SU-DHL-6 (cell line): Measurements from ENCODE around the gene ILDR2.

Experiments
- H2AFZ ChIP-seq: fragments of 200-600 bp; sonication (generic); 2 replicates; pipeline ENCODE4 v1.6.1; 2014; ENCODE audit warnings: low read depth, mild to moderate bottlenecking, moderate library complexity, mixed read lengths, antibody characterized with exemption, low read length; ENCODE audit not compliant: severe bottlenecking
- H3F3A ChIP-seq: fragments of 200-600 bp; shearing (Covaris generic); 2 replicates; pipeline ENCODE4 v1.6.0; 2016; ENCODE audit warnings: antibody characterized with exemption, mild to moderate bottlenecking; ENCODE audit not compliant: insufficient read depth
- H3K27ac ChIP-seq: fragments of 200-600 bp; sonication (generic); 2 replicates; pipeline ENCODE4 v1.5.1; 2016; ENCODE audit warnings: low read depth, mild to moderate bottlenecking, low read length, moderate library complexity, mixed read lengths
- H3K27me3 ChIP-seq: fragments of 200-600 bp; sonication (generic), shearing (Covaris generic); 2 replicates; pipeline ENCODE4 v1.6.0; 2014; ENCODE audit warnings: mild to moderate bottlenecking, low read length
- H3K36me3 ChIP-seq: fragments of 200-600 bp; sonication (generic); 2 replicates; pipeline ENCODE4 v1.6.1; 2014; ENCODE audit warnings: mild to moderate bottlenecking, low read length, mixed read lengths
- H3K4me2 ChIP-seq: fragments of 300-600, 200-600 bp; shearing (Covaris generic), sonication (generic); 2 replicates; pipeline ENCODE4 v1.6.0; 2014; ENCODE audit warnings: low read length, low read depth, mild to moderate bottlenecking; ENCODE audit not compliant: poor library complexity, severe bottlenecking
- H3K4me3 ChIP-seq: fragments of 200-600 bp; sonication (generic); 2 replicates; pipeline ENCODE4 v1.5.1; 2014; ENCODE audit warnings: antibody characterized with exemption, low read length, mild to moderate bottlenecking, mixed read lengths; ENCODE audit not compliant: insufficient read depth, poor library complexity, severe bottlenecking
- H3K79me2 ChIP-seq: fragments of 200-600 bp; sonication (generic); 2 replicates; pipeline ENCODE4 v1.6.1; 2014; ENCODE audit warnings: mild to moderate bottlenecking, low read length, moderate library complexity; ENCODE audit not compliant: insufficient read depth
- H3K9ac ChIP-seq: fragments of 200-600 bp; sonication (generic); 2 replicates; pipeline ENCODE4 v1.7.0; 2014; ENCODE audit warnings: mild to moderate bottlenecking, low read length
- H3K9me2 ChIP-seq: fragments of 200-600 bp; sonication (generic); replicated peaks from 2 replicates; pipeline ENCODE4 v1.6.1; 2014; ENCODE audit warnings: low read length; ENCODE audit not compliant: insufficient read depth
- H3K9me3 ChIP-seq: fragments of 200-600 bp; sonication (generic); 2 replicates; pipeline ENCODE4 v1.6.1; 2014; ENCODE audit warnings: low read length, mixed read lengths; ENCODE audit not compliant: insufficient read depth
- H4K20me1 ChIP-seq: fragments of 200-600 bp; sonication (generic); 2 replicates; pipeline ENCODE4 v1.6.1; 2014; ENCODE audit warnings: low read depth, mild to moderate bottlenecking, antibody characterized with exemption, low read length, moderate library complexity, mixed read lengths
- CTCF ChIP-seq: fragments of 200-600 bp; sonication (generic); IDR thresholded peaks from one replicate; pipeline ENCODE4 v1.5.1; 2017; ENCODE audit warnings: antibody characterized with exemption, mild to moderate bottlenecking, low read length, moderate library complexity; ENCODE audit not compliant: insufficient read depth, poor library complexity, severe bottlenecking
- EZH2phosphoT487 ChIP-seq: fragments of 200-600 bp; sonication (generic), shearing (Covaris generic); conservative IDR thresholded peaks from 2 replicates; pipeline ENCODE4 v1.6.1; 2018; ENCODE audit warnings: mild to moderate bottlenecking, antibody characterized with exemption, low read length, moderate library complexity, mixed read lengths

The ILDR2 gene

GRCh38 chr1:166875734-166876539 lies 99.4 kb downstream of the ILDR2 start, which contains the start of gene TADA1:
Gene TADA1, minus strand, starts transcription at chr1:166876264. Its CDS starts 31 bp downstream, at chr1:166876233.
- TF ChIP-seq CTCF (no peak), EZH2phosphoT487 (no peak)
- H3K27ac ChIP-seq = peak within 1 kb of the TSS; percentile 73
- peak within 1 kb of the TSS; percentile 96 for H2AFZ ChIP-seq

GRCh38 chr1:166875302-166875733 lies 100.0 kb downstream of the ILDR2 start:
- Histone ChIP-seq H3F3A (no peaks in the 10 kb centered on the region), H3K9me3 (no peaks in the 10 kb centered on the region), H3K9ac (peak overlapping the region; percentile 82), H3K4me3 (peak overlapping the region; percentile 72), H3K27ac (peak overlapping the region; percentile 73; the same call in 1 of the 2 replicates), H3K36me3 (no peaks in the 10 kb centered on the region), H4K20me1 (no peaks in the 10 kb centered on the region), H3K27me3 (no peaks in the 10 kb centered on the region), H3K4me2 (peak overlapping the region; percentile 98), H3K79me2 (peaks cover 54% of the 10 kb centered on the region), H3K9me2 (no peaks in the 10 kb centered on the region), H2AFZ (peak overlapping the region; percentile 77)
- TF ChIP-seq EZH2phosphoT487 (no peak), CTCF (no peak)

More at GRCh38 chr1:166875734-166876539, 99.4 kb downstream of the ILDR2 start, which contains the start of gene TADA1:
- H3K4me3 ChIP-seq = peak within 1 kb of the TSS; percentile 72
- peak within 1 kb of the TSS; percentile 82 for H3K9ac ChIP-seq
- no peaks in the 10 kb centered on the region for H3K27me3 ChIP-seq
- no peaks in the 10 kb centered on the region for H3F3A ChIP-seq
- H3K9me3 ChIP-seq = no peaks in the 10 kb centered on the region
- H3K9me2 ChIP-seq = no peaks in the 10 kb centered on the region
- H3K36me3 ChIP-seq = no peaks in the 10 kb centered on the region
- peak within 1 kb of the TSS; percentile 98 for H3K4me2 ChIP-seq
- peaks cover 48% of the 10 kb centered on the region for H3K79me2 ChIP-seq
- no peaks in the 10 kb centered on the region for H4K20me1 ChIP-seq

- no peak overlapping the region for H3K27ac ChIP-seq
- no peaks in the 10 kb centered on the region for H3K27me3 ChIP-seq
- TF ChIP-seq EZH2phosphoT487 = no peak
- TF ChIP-seq CTCF = no peak
- no peaks in the 10 kb centered on the region for H4K20me1 ChIP-seq
- H3K4me3 ChIP-seq = peak overlapping the region; percentile 72
- peak overlapping the region; percentile 98 for H3K4me2 ChIP-seq
- no peaks in the 10 kb centered on the region for H3K9me3 ChIP-seq
- no peaks in the 10 kb centered on the region for H3F3A ChIP-seq
- H2AFZ ChIP-seq = no peak overlapping the region
- H3K9ac ChIP-seq = peak overlapping the region; percentile 82; the same call in 1 of the 2 replicates
- H3K79me2 ChIP-seq = peaks cover 63% of the 10 kb centered on the region
- H3K9me2 ChIP-seq = no peaks in the 10 kb centered on the region
- H3K36me3 ChIP-seq = no peaks in the 10 kb centered on the region
Observed at GRCh38 chr1:166874464-166874863, 100.9 kb downstream of the ILDR2 start.
